Vagina (tissue), 2 donors: ENCODE data around the gene PIGP.

Experiments
- CTCF ChIP-seq, 3 experiments: fragments of 450-650 bp in 2 of 3; fragments of 200-600 bp in 1 of 3; sonication (generic) in 1 of 3; IDR thresholded peaks; one replicate each; pipeline ENCODE4 v1.5.1; 2017 to 2019; ENCODE audit warnings: antibody characterized with exemption in 3 of 3, mild to moderate bottlenecking in 2 of 3, moderate library complexity in 2 of 3
- POLR2A ChIP-seq, 2 donors: fragments of 450-650 bp; IDR thresholded peaks; one replicate each; pipeline ENCODE4 v1.6.1; 2017; ENCODE audit warnings: antibody characterized with exemption in 2 of 2, mild to moderate bottlenecking in 2 of 2, moderate library complexity in 2 of 2
- POLR2AphosphoS5 ChIP-seq, 2 donors: sonication (generic); formaldehyde crosslinking; IDR thresholded peaks; one replicate each; pipeline ENCODE4 v1.9.0; 2017; ENCODE audit warnings: antibody characterized with exemption in 2 of 2, mild to moderate bottlenecking in 2 of 2, low read depth in 1 of 2; ENCODE audit not compliant: insufficient read depth in 1 of 2

- no peak for TF ChIP-seq POLR2A (IDR thresholded peaks at IDR 0.05)
- TF ChIP-seq CTCF (IDR thresholded peaks at IDR 0.05) = no peak
- TF ChIP-seq POLR2AphosphoS5 (IDR thresholded peaks at IDR 0.05; ENCODE audit: insufficient read depth in 1 of 2, low read depth in 1 of 2) = no peak
These were observed 27.7 kb downstream of the PIGP start for GRCh38 chr21:37045149-37045548.
